HG03558 (cell line): Measurements from ENCODE around the gene LMCD1.

Experiments
- ATAC-seq: cut with Tn5 transposase; IDR thresholded peaks from one replicate; pipeline ENCODE4 v1.9.1; 2021; ENCODE audit warnings: moderate number of reproducible peaks; ENCODE audit not compliant: unreplicated experiment; ENCODE audit errors: extremely low read depth

The LMCD1 gene

GRCh38 chr3:8556473-8556869 lies 54.8 kb downstream of the LMCD1 start:
- no peak for ATAC-seq

- ATAC-seq: no peak
Observed at GRCh38 chr3:8557298-8557697, 55.7 kb downstream of the LMCD1 start.

GRCh38 chr3:8558645-8559044 lies 57.0 kb downstream of the LMCD1 start:
- ATAC-seq: no peak

- ATAC-seq: no peak
Observed at GRCh38 chr3:8559351-8559750, 57.7 kb downstream of the LMCD1 start.

GRCh38 chr3:8560366-8561007 lies 58.9 kb downstream of the LMCD1 start:
- no peak for ATAC-seq

GRCh38 chr3:8561370-8561769 lies 59.7 kb downstream of the LMCD1 start:
- no peak for ATAC-seq

GRCh38 chr3:8562081-8562595 lies 60.5 kb downstream of the LMCD1 start:
- no peak for ATAC-seq

GRCh38 chr3:8563146-8563545 lies 61.5 kb downstream of the LMCD1 start:
- ATAC-seq: no peak

- ATAC-seq: no peak
Observed at GRCh38 chr3:8563597-8563996, 62.0 kb downstream of the LMCD1 start.

- no peak for ATAC-seq
Observed at GRCh38 chr3:8565376-8565775, 63.8 kb downstream of the LMCD1 start.

GRCh38 chr3:8567784-8568575 lies 66.4 kb downstream of the LMCD1 start:
- ATAC-seq: no peak

- no peak for ATAC-seq
Observed at GRCh38 chr3:8571256-8571655, 69.6 kb downstream of the LMCD1 start.

GRCh38 chr3:8573342-8573926 lies 71.8 kb downstream of the LMCD1 start:
- no peak for ATAC-seq

- ATAC-seq: no peak
Observed at GRCh38 chr3:8574040-8574669, 72.5 kb downstream of the LMCD1 start.

- ATAC-seq: no peak
Observed at GRCh38 chr3:8574670-8575322, 73.2 kb downstream of the LMCD1 start.

GRCh38 chr3:8575364-8576104 lies 73.9 kb downstream of the LMCD1 start:
- no peak for ATAC-seq

GRCh38 chr3:8576436-8576835 lies 74.8 kb downstream of the LMCD1 start:
- ATAC-seq: no peak

- ATAC-seq: no peak
Observed at GRCh38 chr3:8576841-8577571, 75.4 kb downstream of the LMCD1 start.

GRCh38 chr3:8578282-8578681 lies 76.7 kb downstream of the LMCD1 start:
- ATAC-seq: no peak
